HepG2 (cell line): ENCODE results near the gene KANSL3. TPM values are rescaled to one million over a fixed set of nuclear protein-coding genes. Genes with fewer than 3 reads are reported as not detected.

ENCODE experiments used
- BRF2 ChIP-seq: sonication (generic); formaldehyde crosslinking; IDR thresholded peaks from 2 replicates; pipeline ENCODE4 v1.8.1; 2022; ENCODE audit warnings: mild to moderate bottlenecking, missing genetic modification reagents
- HHEX ChIP-seq: IDR thresholded peaks from 2 replicates; pipeline ENCODE4 v1.6.1; 2016; ENCODE audit warnings: control low read depth
- HNRNPH1 ChIP-seq: fragments of 200-400 bp; formaldehyde crosslinking; optimal IDR thresholded peaks from 2 replicates; pipeline ENCODE3; 2017; ENCODE audit warnings: mild to moderate bottlenecking, low read depth, low read length
- KAT2B ChIP-seq: fragments of 150-350 bp; IDR thresholded peaks from 2 replicates; pipeline ENCODE4 v1.6.1; 2014; ENCODE audit warnings: low read depth, low read length, borderline replicate concordance
- KMT2B ChIP-seq: IDR thresholded peaks from 2 replicates; pipeline ENCODE4 v1.6.1; 2016; ENCODE audit warnings: missing genetic modification reagents, missing compliant biosample characterization
- MAFG ChIP-seq: sonication (generic); formaldehyde crosslinking; IDR thresholded peaks from 2 replicates; pipeline ENCODE4 v1.5.1; 2020; ENCODE audit warnings: mild to moderate bottlenecking, missing genetic modification reagents
- MEF2D ChIP-seq: sonication (generic); formaldehyde crosslinking; IDR thresholded peaks from 2 replicates; pipeline ENCODE4 v1.5.1; 2020; ENCODE audit warnings: mild to moderate bottlenecking, missing genetic modification reagents
- MTA3 ChIP-seq: sonication (generic); formaldehyde crosslinking; IDR thresholded peaks from 2 replicates; pipeline ENCODE4 v1.4.0; 2020; ENCODE audit warnings: missing genetic modification reagents
- MTF2 ChIP-seq: sonication (generic); formaldehyde crosslinking; IDR thresholded peaks from 2 replicates; pipeline ENCODE4 v1.5.0; 2020; ENCODE audit warnings: missing genetic modification reagents, borderline replicate concordance
- PLRG1 ChIP-seq: fragments of 450-650 bp; conservative IDR thresholded peaks from 2 replicates; pipeline ENCODE4 v1.6.1; 2016
- SRSF1 ChIP-seq: fragments of 200-400 bp; formaldehyde crosslinking; optimal IDR thresholded peaks from 2 replicates; pipeline ENCODE3; 2017; ENCODE audit warnings: mild to moderate bottlenecking, low read depth, low read length, moderate library complexity
- THYN1 ChIP-seq: sonication (generic); formaldehyde crosslinking; IDR thresholded peaks from 2 replicates; pipeline ENCODE4 v1.8.1; 2023; ENCODE audit warnings: low read depth, mild to moderate bottlenecking, moderate library complexity, missing genetic modification reagents, borderline replicate concordance
- TOPORS ChIP-seq: sonication (generic); formaldehyde crosslinking; IDR thresholded peaks from 2 replicates; pipeline ENCODE4 v1.8.0; 2023; ENCODE audit warnings: mild to moderate bottlenecking, missing genetic modification reagents
- YEATS4 ChIP-seq: sonication (generic); formaldehyde crosslinking; IDR thresholded peaks from 2 replicates; pipeline ENCODE4 v1.4.0; 2020; ENCODE audit warnings: missing genetic modification reagents, borderline replicate concordance
- ZBTB20 ChIP-seq: sonication (generic); formaldehyde crosslinking; IDR thresholded peaks from 2 replicates; pipeline ENCODE4 v1.8.1; 2023; ENCODE audit warnings: missing genetic modification reagents, low read depth, mild to moderate bottlenecking, borderline replicate concordance
- ZFP36L1 ChIP-seq: sonication (generic); formaldehyde crosslinking; IDR thresholded peaks from 2 replicates; pipeline ENCODE4 v1.8.0; 2022; ENCODE audit warnings: mild to moderate bottlenecking, missing genetic modification reagents, moderate library complexity
- ZNF17 ChIP-seq: sonication (generic); formaldehyde crosslinking; IDR thresholded peaks from 2 replicates; pipeline ENCODE4 v1.5.0; 2020; ENCODE audit warnings: mild to moderate bottlenecking, missing genetic modification reagents
- ZNF225 ChIP-seq: sonication (generic); formaldehyde crosslinking; IDR thresholded peaks from 2 replicates; pipeline ENCODE4 v1.4.0; 2020; ENCODE audit warnings: mild to moderate bottlenecking, missing genetic modification reagents
- ZNF230 ChIP-seq: sonication (generic); formaldehyde crosslinking; IDR thresholded peaks from 2 replicates; pipeline ENCODE4 v1.4.0; 2020; ENCODE audit warnings: mild to moderate bottlenecking, missing genetic modification reagents
- ZNF557 ChIP-seq: sonication (generic); formaldehyde crosslinking; IDR thresholded peaks from 2 replicates; pipeline ENCODE4 v1.4.0; 2020; ENCODE audit warnings: missing genetic modification reagents
- ZNF646 ChIP-seq: sonication (generic); formaldehyde crosslinking; IDR thresholded peaks from 2 replicates; pipeline ENCODE4 v1.9.0; 2021; ENCODE audit warnings: mild to moderate bottlenecking, missing genetic modification reagents
- polyA plus RNA-seq, 8 experiments: library from polyadenylated mRNA; depleted of rRNA in 3 of 8; stranded (reverse) in 7 of 8; unstranded in 1 of 8; fragments of >200 nt; fragmentation: Illumina TruSeq in 4 of 8; extraction: Trizol in 4 of 8; gene quantifications; 2 replicates each; pipeline versions ENCODE4 v1.2.1 to v1.2.3, GENCODE V29; 2011 to 2016; ENCODE audit warnings: low read depth in 4 of 8, missing spikeins in 1 of 8, mixed read lengths in 1 of 8; ENCODE audit not compliant: insufficient read depth in 1 of 8
- total RNA-seq, 5 experiments: library from RNA; depleted of rRNA; stranded (reverse); fragments of >200 nt; fragmentation: Illumina TruSeq; extraction: Trizol; gene quantifications; 2 replicates each; pipeline ENCODE4 v1.2.3, GENCODE V29; 2016; ENCODE audit warnings: low read depth in 1 of 5
- TF ChIP-seq, protein P1 (sequence below): sonication (generic); formaldehyde crosslinking; conservative IDR thresholded peaks from 2 replicates; pipeline ENCODE4 v1.8.1; 2023; ENCODE audit warnings: missing genetic modification reagents

Gene KANSL3
- total and polyA plus RNA-seq, 2 of the 13 experiments (the other 11 are each of a cell fraction or from before 2014, with no cell fraction given): 20.8 to 37.3 TPM

GRCh38 chr2:96556441-96557330 lies 81.4 kb downstream of the KANSL3 start (continued):
- no peak for TF ChIP-seq ZNF646 (CRISPR knock-in tag)
- no peak for TF ChIP-seq BRF2 (CRISPR knock-in tag)
- TF ChIP-seq MTA3 (CRISPR knock-in tag): no peak
- TF ChIP-seq ZNF17: no peak
- no peak for TF ChIP-seq ZNF230
- TF ChIP-seq MEF2D (CRISPR knock-in tag): peak; percentile 73; the same call in 1 of the 2 replicates
- TF ChIP-seq HNRNPH1: no peak
- TF ChIP-seq KMT2B: peak; percentile 79
- 0 out of 2 replicates have a peak, but pooled peaks have one; percentile 35 for TF ChIP-seq MAFG
- no peak for TF ChIP-seq SRSF1
- no peak for TF ChIP-seq KAT2B
- TF ChIP-seq, protein P1, sequence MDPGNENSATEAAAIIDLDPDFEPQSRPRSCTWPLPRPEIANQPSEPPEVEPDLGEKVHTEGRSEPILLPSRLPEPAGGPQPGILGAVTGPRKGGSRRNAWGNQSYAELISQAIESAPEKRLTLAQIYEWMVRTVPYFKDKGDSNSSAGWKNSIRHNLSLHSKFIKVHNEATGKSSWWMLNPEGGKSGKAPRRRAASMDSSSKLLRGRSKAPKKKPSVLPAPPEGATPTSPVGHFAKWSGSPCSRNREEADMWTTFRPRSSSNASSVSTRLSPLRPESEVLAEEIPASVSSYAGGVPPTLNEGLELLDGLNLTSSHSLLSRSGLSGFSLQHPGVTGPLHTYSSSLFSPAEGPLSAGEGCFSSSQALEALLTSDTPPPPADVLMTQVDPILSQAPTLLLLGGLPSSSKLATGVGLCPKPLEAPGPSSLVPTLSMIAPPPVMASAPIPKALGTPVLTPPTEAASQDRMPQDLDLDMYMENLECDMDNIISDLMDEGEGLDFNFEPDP: no peak
- 0 out of 2 replicates have a peak, but pooled peaks have one; percentile 54 for TF ChIP-seq ZNF557
- TF ChIP-seq ZFP36L1 (CRISPR knock-in tag): peak; percentile 73; the same call in 1 of the 2 replicates
- no peak for TF ChIP-seq PLRG1
- no peak for TF ChIP-seq YEATS4 (CRISPR knock-in tag)
- TF ChIP-seq MTF2 (CRISPR knock-in tag): no peak
- TF ChIP-seq ZNF225 (CRISPR knock-in tag): no peak; the same call in 1 of the 2 replicates
- peak; percentile 57; the same call in 1 of the 2 replicates for TF ChIP-seq HHEX (CRISPR knock-in tag)
- no peak for TF ChIP-seq THYN1 (CRISPR knock-in tag)
- TF ChIP-seq TOPORS (CRISPR knock-in tag): 0 out of 2 replicates have a peak, but pooled peaks have one; percentile 29
- TF ChIP-seq ZBTB20 (CRISPR knock-in tag): peak; percentile 88
